GM21515 (cell line): Measurements from ENCODE around the gene TBX20.

Experiments used
- ATAC-seq: cut with Tn5 transposase; IDR thresholded peaks from one replicate; pipeline ENCODE4 v1.9.1; 2021; ENCODE audit not compliant: unreplicated experiment

Gene TBX20, protein sequence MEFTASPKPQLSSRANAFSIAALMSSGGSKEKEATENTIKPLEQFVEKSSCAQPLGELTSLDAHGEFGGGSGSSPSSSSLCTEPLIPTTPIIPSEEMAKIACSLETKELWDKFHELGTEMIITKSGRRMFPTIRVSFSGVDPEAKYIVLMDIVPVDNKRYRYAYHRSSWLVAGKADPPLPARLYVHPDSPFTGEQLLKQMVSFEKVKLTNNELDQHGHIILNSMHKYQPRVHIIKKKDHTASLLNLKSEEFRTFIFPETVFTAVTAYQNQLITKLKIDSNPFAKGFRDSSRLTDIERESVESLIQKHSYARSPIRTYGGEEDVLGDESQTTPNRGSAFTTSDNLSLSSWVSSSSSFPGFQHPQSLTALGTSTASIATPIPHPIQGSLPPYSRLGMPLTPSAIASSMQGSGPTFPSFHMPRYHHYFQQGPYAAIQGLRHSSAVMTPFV

DNA sequence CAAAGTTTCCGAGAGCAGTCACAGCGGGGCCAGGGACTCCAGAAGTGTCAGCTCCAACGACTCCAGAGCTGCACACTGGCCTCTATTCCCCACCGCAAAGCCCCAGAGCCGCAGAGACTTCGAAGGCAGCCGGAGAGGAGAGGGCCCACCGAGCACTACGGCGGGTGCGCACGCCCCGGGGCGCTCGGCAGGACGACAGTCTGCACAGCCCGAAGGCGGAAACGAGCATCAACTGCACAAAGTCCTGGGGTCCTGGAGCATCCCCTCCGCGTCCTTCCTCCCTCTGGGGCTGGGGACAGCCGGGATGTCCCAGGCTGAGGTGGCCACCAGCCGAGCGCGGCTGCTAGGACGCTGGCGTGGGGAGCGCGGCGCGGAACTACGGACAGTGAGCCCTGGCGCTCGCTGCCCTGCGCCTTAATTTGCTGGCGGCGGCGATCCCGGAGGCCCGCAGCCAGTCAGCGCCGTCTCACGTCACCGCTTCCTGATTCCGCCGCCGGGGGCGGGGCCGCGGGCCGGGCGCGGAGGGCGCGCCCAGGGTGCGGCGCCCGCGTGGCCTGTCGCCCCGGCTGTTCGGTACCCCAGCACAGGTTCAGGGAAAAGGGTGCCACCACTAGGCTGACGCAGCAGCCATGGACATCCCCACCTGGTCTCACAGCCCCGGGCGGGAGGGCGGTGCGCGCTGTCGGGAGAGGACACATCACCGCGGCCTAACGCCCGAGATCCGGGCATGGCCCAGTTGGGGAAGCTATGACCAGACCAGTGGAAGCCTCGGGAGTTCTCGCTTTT lies at the start of gene TBX20:
Gene TBX20, minus strand, starts transcription at position 391 of the 786 bp plus-strand sequence. CDS start 480 bp downstream, outside the sequence.
- no peak for ATAC-seq

DNA sequence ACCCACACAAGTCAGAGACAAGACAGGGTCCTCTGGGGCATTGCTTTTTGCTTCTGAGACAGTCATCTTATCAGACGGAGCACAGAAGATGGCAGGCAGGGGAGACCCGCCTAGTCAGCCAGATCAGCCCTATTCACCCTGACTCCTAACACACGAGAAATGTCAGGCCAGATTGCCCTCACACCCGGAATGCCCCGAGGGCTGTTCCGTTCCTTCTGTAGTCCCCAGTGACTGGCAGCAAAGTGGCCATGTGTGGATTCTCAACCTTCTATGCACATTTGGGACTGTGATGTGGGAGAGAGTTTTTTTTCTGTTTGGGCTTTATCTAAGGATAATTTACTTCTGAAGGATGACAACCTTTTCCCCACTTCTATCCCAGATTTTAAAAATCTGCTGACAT lies 35.5 kb upstream of the TBX20 start:
- no peak for ATAC-seq

- ATAC-seq = no peak
Observed at GRCh38 chr7:35286986-35287385, 33.1 kb upstream of the TBX20 start.

GRCh38 chr7:35286422-35286821 lies 32.5 kb upstream of the TBX20 start:
- ATAC-seq = no peak

DNA sequence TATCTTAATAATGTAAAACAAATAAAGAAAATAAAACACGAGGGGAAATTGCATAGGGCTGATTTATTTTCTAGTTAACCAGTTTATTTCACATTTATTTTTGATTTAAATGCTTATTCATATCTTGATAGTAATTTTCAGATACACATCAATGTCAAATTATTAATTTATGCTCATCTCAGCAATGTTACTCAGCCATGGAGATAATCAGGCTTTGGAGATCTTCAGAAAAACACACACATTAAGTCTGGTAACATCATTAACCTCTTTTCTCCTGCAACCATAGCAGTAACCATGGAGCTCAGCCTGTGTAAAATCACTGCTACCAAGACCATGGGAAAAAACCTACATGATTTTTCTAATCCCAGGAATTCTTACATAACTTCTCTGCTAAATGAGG lies 31.9 kb upstream of the TBX20 start:
- no peak for ATAC-seq

GRCh38 chr7:35280902-35281301 lies 27.0 kb upstream of the TBX20 start:
- ATAC-seq = no peak

DNA sequence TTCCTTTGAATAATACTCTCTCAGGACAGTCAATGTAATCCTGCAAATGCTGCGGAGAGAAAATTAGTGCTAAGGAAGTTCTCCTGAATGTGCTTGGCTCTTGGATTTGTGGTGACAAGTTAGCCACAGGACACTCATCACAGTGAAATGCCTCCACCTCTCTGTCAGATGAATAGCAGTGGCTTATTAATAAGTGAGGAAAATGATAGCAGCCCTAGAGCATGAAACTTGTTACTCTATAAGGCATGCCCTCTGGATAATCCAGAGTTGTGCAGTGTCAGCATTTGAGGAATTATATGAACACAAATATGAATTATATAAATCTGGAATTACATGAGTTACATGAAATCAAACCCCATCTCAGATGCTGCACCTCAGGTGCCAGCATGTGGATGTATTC lies 23.5 kb upstream of the TBX20 start:
- no peak for ATAC-seq

- no peak for ATAC-seq
Observed at GRCh38 chr7:35272246-35272645, 18.3 kb upstream of the TBX20 start.

DNA sequence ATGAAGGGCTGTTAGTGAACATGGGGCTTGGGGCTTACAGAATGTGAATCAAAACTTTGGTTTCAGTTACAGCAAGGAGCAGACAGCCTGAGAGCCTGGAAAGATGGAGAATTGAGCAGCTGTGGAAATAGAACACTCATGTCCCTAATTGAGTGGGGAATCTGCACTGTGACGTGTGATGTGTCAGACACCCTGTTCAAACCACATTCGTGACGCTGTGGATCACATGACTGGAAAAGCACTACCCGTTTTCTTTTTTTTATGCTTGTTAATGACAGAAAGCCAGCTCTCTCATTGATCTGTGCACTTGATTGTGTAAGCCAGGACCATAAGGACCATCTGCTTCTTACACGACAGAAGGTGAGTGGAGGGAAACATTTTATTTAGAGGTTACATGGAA lies 15.1 kb upstream of the TBX20 start:
- no peak for ATAC-seq

DNA sequence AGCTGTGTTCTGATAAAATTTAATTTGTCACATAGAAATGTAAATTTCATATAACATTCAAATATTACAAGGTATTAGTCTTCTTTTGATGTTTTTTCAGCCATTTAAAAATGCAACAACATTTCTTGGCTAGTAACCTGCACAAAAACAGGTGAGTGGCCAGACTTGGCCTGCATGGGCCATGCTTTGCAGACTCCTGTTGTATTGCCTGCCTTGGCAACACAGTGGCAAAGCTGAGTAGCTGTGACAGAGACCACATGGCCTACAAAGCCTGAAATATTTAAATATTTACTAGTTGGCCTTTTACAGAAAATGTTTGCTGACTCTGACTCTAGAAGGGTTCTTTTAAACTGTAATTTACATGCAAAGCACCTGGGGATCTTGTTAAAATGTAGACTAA lies 13.5 kb upstream of the TBX20 start:
- ATAC-seq = no peak

DNA sequence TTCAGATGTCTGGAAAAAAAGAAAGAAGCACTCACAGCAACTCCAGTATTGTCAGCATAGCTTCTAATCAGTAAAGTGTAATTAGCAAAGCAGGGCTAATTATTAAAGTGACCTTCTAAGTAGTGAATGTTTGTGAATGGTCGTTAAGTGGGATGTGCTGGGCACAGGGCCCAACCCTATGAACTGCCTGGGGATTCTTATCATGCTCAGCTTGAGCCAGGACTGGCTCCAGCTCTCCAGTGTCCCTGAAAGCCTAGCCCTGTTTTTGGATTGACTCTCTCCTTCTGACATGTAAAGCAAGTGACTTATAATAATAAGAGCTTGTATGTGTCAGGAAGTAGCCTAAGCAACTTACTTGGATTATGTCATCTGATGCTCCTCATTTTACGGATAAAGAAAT lies 9.5 kb upstream of the TBX20 start:
- ATAC-seq = no peak

GRCh38 chr7:35261476-35262285 lies 7.8 kb upstream of the TBX20 start:
- no peak for ATAC-seq

DNA sequence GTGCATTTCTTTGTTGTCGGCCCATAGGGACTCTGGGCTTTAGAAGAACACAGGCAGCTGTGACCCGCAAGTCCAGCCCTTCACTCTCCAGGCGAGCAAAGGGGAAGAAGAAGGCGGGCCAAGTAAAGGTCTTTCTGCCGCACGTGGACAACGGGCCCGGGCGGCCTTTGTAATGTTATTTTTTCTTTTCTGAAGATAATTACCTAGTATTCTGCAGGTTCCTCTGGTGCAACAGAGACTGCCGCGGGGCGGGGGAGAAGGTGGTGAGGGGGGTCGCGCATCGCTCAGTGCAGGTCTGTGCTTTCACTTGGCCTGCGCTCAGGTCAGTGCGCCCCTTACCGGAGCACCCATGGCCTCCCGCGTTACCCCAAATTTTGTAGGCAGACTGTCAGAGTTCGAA lies 7.1 kb upstream of the TBX20 start:
- ATAC-seq = no peak

DNA sequence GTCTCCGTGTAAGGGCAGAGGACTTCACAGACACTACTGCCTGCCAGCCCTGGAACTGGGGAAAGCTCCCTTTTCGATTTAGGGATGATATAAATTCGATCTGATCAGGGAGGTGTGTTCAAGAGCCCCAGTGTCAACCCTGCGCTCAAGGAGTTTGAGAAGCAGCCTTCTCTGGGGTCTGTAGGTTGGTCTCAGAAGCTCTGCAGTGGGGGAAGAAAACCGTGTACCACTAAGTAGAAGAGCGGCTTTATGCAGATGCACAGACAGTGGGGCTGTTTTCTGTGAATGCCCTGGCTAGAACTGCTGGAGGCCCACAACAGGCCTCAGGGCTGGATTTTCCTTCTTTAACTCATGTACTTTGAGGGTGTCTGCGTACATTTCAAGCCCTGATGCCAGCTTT lies 6.3 kb upstream of the TBX20 start:
- ATAC-seq = no peak

DNA sequence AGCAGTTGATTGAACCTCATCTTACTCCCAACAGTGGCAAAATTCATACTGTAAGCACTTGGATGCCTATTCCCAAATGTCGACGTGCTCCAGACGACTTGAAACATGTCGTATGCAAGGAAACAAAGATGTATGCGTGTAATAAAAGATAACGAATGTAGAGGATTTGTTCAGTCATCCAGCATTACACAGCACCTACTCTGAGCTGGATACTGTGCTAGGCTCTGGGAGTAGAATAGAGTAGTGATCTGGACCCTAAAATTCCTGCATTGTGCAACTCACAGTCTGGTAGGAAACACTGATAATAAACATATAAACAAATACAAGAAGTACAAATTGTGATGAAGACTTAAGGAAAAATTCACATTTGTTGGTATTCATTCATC lies 5.6 kb upstream of the TBX20 start:
- ATAC-seq = no peak

DNA sequence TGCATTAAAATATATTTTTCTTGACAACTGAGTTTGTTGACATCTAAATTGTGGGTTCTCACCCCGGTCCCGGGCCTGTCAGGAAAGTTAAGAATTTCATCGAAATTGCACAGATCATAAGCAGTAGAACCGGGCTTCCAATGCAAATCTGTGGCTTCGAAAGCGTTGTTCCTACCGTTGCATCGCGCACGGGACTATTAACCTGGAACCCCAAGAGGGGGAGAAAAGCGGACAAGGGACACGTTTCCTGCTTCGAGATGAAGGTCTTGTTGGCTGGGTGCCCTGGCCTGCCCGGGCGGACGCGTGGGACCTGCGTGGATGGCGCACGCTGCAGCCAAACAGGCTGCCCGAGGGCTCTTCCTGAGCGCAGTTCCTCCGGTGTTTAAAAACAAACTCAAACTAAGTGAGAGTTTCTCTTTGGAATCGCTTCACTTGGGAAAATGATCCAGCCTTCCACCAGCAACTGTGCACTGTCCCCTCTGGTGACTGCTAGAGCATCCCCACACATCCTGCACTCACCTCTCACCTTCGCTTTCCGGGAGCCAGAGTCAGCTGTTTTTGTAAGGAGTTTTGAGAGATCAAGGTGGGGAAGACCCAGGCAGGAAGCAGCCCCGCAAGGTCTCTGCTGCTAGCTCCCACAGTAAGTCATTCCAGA lies 5.1 kb upstream of the TBX20 start:
- ATAC-seq = no peak

- ATAC-seq = no peak
Observed at GRCh38 chr7:35258125-35258867, 4.4 kb upstream of the TBX20 start.

- ATAC-seq = no peak
Observed at GRCh38 chr7:35257251-35258124, 3.6 kb upstream of the TBX20 start.
